IPS DF 6.9 (cell line): ENCODE measurements around the gene CYP2B6.

Source experiments
- DNase-seq: peaks from one replicate; pipeline ENCODE4 v3.0.0-alpha.2; 2013; ENCODE audit warnings: low read depth, low spot score
- H3K27ac ChIP-seq: one replicate; pipeline ENCODE4 v1.5.1; 2013; ENCODE audit warnings: low read length, control low read depth
- H3K27me3 ChIP-seq: 2 replicates; pipeline ENCODE4 v1.6.1; 2013; ENCODE audit warnings: mild to moderate bottlenecking, low read length; ENCODE audit not compliant: control insufficient read depth, insufficient read depth
- H3K36me3 ChIP-seq: 2 replicates; pipeline ENCODE4 v1.6.1; 2013; ENCODE audit warnings: low read length; ENCODE audit not compliant: control insufficient read depth, insufficient read depth
- H3K4me1 ChIP-seq: 2 replicates; pipeline ENCODE4 v1.6.1; 2013; ENCODE audit warnings: low read length; ENCODE audit not compliant: control insufficient read depth, insufficient read depth
- H3K4me3 ChIP-seq: 2 replicates; pipeline ENCODE4 v1.5.1; 2013; ENCODE audit warnings: mild to moderate bottlenecking, low read length
- H3K9me3 ChIP-seq: 2 replicates; pipeline ENCODE4 v1.6.1; 2013; ENCODE audit warnings: low read length, inconsistent platforms; ENCODE audit not compliant: control insufficient read depth, insufficient read depth
- WGBS: extraction: QIAGEN DNeasy Blood & Tissue Kit; methylation state at CpG from one replicate; pipeline ENCODE4 v1.1.7; 2013; ENCODE audit warnings: mixed read lengths, missing lambda C conversion rate; ENCODE audit not compliant: insufficient read length, insufficient coverage; 5-methylcytosine and 5-hydroxymethylcytosine counted together

The CYP2B6 gene

GRCh38 chr19:41009700-41010235, 18.7 kb downstream of the CYP2B6 start:
- Histone ChIP-seq H3K4me1 (no peaks in the 10 kb centered on the region), H3K36me3 (no peaks in the 10 kb centered on the region), H3K4me3 (no peak overlapping the region), H3K27ac (no peak overlapping the region), H3K9me3 (no peaks in the 10 kb centered on the region), H3K27me3 (no peaks in the 10 kb centered on the region)
- no peak for DNase-seq
- 100% methylated on average over 2 of the region's 11 CpGs for WGBS

- Histone ChIP-seq H3K4me3 (no peak overlapping the region), H3K36me3 (no peaks in the 10 kb centered on the region), H3K4me1 (no peaks in the 10 kb centered on the region), H3K27me3 (no peaks in the 10 kb centered on the region), H3K9me3 (no peaks in the 10 kb centered on the region), H3K27ac (no peak overlapping the region)
- no CpG with 5 or more reads among the region's 3 CpGs for WGBS
- no peak for DNase-seq
These were observed 22.3 kb downstream of the CYP2B6 start for GRCh38 chr19:41013359-41013758.

GRCh38 chr19:41014643-41015042, 23.6 kb downstream of the CYP2B6 start:
- Histone ChIP-seq H3K27me3 (no peaks in the 10 kb centered on the region), H3K9me3 (no peaks in the 10 kb centered on the region)
- 100% methylated on average over 1 of the region's 1 CpG for WGBS

GRCh38 chr19:41016488-41017071, 25.5 kb downstream of the CYP2B6 start:
- no peaks in the 10 kb centered on the region for H3K27me3 ChIP-seq
- no CpG with 5 or more reads among the region's 12 CpGs for WGBS
- no peaks in the 10 kb centered on the region for H3K9me3 ChIP-seq
- no peak overlapping the region for H3K4me3 ChIP-seq
- DNase-seq, result no peak
- no peaks in the 10 kb centered on the region for H3K36me3 ChIP-seq
- no peaks in the 10 kb centered on the region for H3K4me1 ChIP-seq
- H3K27ac ChIP-seq, result no peak overlapping the region

More at GRCh38 chr19:41014643-41015042, 23.6 kb downstream of the CYP2B6 start:
- Histone ChIP-seq H3K4me3 (no peak overlapping the region), H3K36me3 (no peaks in the 10 kb centered on the region), H3K27ac (no peak overlapping the region), H3K4me1 (no peaks in the 10 kb centered on the region)
- no peak for DNase-seq

GRCh38 chr19:41018736-41019290, 27.7 kb downstream of the CYP2B6 start:
- WGBS, result no CpG with 5 or more reads among the region's 15 CpGs
- no peaks in the 10 kb centered on the region for H3K27me3 ChIP-seq
- no peaks in the 10 kb centered on the region for H3K36me3 ChIP-seq
- H3K4me1 ChIP-seq, result no peaks in the 10 kb centered on the region
- no peak overlapping the region for H3K4me3 ChIP-seq
- no peaks in the 10 kb centered on the region for H3K9me3 ChIP-seq
- no peak overlapping the region for H3K27ac ChIP-seq
- no peak for DNase-seq

- Histone ChIP-seq H3K4me3 (no peak overlapping the region), H3K36me3 (no peaks in the 10 kb centered on the region), H3K27ac (no peak overlapping the region), H3K9me3 (no peaks in the 10 kb centered on the region), H3K27me3 (no peaks in the 10 kb centered on the region), H3K4me1 (no peaks in the 10 kb centered on the region)
- DNase-seq, result no peak
- no CpG with 5 or more reads among the region's 5 CpGs for WGBS
These were observed 28.3 kb downstream of the CYP2B6 start for GRCh38 chr19:41019346-41019745.

GRCh38 chr19:41023193-41023592, 32.1 kb downstream of the CYP2B6 start:
- DNase-seq, result no peak
- Histone ChIP-seq H3K36me3 (no peaks in the 10 kb centered on the region), H3K27ac (no peak overlapping the region), H3K9me3 (no peaks in the 10 kb centered on the region), H3K27me3 (no peaks in the 10 kb centered on the region), H3K4me1 (no peaks in the 10 kb centered on the region), H3K4me3 (no peak overlapping the region)
- no CpG with 5 or more reads among the region's 2 CpGs for WGBS

GRCh38 chr19:41025411-41025810, 34.3 kb downstream of the CYP2B6 start:
- H3K27ac ChIP-seq, result no peak overlapping the region
- no CpG with 5 or more reads among the region's 9 CpGs for WGBS
- no peaks in the 10 kb centered on the region for H3K36me3 ChIP-seq
- H3K9me3 ChIP-seq, result no peaks in the 10 kb centered on the region
- H3K27me3 ChIP-seq, result no peaks in the 10 kb centered on the region
- H3K4me3 ChIP-seq, result no peak overlapping the region
- H3K4me1 ChIP-seq, result no peaks in the 10 kb centered on the region
- DNase-seq, result no peak

- no peak for DNase-seq
- no CpG with 5 or more reads among the region's 32 CpGs for WGBS
- Histone ChIP-seq H3K27ac (no peak overlapping the region), H3K4me1 (no peaks in the 10 kb centered on the region), H3K27me3 (no peaks in the 10 kb centered on the region), H3K36me3 (no peaks in the 10 kb centered on the region), H3K9me3 (no peaks in the 10 kb centered on the region), H3K4me3 (no peak overlapping the region)
These were observed 34.8 kb downstream of the CYP2B6 start for GRCh38 chr19:41025871-41026270.

GRCh38 chr19:41027273-41027967, 36.3 kb downstream of the CYP2B6 start:
- no peaks in the 10 kb centered on the region for H3K9me3 ChIP-seq
- no peak for DNase-seq
- no peaks in the 10 kb centered on the region for H3K27me3 ChIP-seq
- WGBS, result no CpG with 5 or more reads among the region's 6 CpGs
- H3K4me3 ChIP-seq, result no peak overlapping the region
- H3K4me1 ChIP-seq, result no peaks in the 10 kb centered on the region
- no peaks in the 10 kb centered on the region for H3K36me3 ChIP-seq
- no peak overlapping the region for H3K27ac ChIP-seq
